ENCODE data around the gene RBM26. TPM values are rescaled to one million over a fixed set of nuclear protein-coding genes. Genes with fewer than 3 reads are reported as not detected.

RBM26 gene
- total and polyA plus RNA-seq, 7 experiments from 2014 or later: 15.7 to 136 (median 77.5) TPM

- intact Hi-C loops (cut with micrococcal nuclease): loop anchor here in 1 of 2 donors (10.0 kb wide), 1 partner anchor 1263 kb away; no protein-coding TSS in a partner anchor
- H3K27me3 Mint-ChIP-seq: no peaks in the 10 kb centered on the region
- peak overlapping the region in 2 of 10 donors; percentile 20 to 41 for H3K4me3 Mint-ChIP-seq
- ChIA-PET CTCF (interaction anchor here (0.9 to 1.7 kb wide), 2 partner anchors 17 to 142 kb away, joined by 4 to 5 read pairs; no protein-coding TSS in a partner anchor), POLR2A (interaction anchor here (1.4 kb wide), 1 partner anchor 8 kb away, joined by 3 read pairs; the partner anchor contains the start of gene RBM26)
- peaks cover 0 to 20% (median 6%) of the 10 kb centered on the region in 11 donors for H3K9me3 Mint-ChIP-seq
- H3K4me3 ChIP-seq (ENCODE audit: low read length): no peak overlapping the region
- H3K27me3 ChIP-seq (ENCODE audit: control insufficient read depth in 2 of 2, insufficient read depth in 2 of 2, low read length in 2 of 2): no peaks in the 10 kb centered on the region
- ATAC-seq (no peak), DNase-seq (no peak)
- peaks cover 39 to 73% (median 66%) of the 10 kb centered on the region in 7 donors for H3K4me1 Mint-ChIP-seq
- H3K27ac ChIP-seq (ENCODE audit: low read depth, low read length): peak overlapping the region; percentile 5
- H3K36me3 Mint-ChIP-seq: peaks cover 4 to 57% (median 24%) of the 10 kb centered on the region in 5 donors
- H3K4me1 ChIP-seq (ENCODE audit: control insufficient read depth in 2 of 2, insufficient read depth in 2 of 2, low read length in 2 of 2): peaks cover 37 to 50% of the 10 kb centered on the region in 2 donors
- peak overlapping the region in 6 of 9 donors; percentile 3 to 70 (median 46) for H3K27ac Mint-ChIP-seq
- H3K36me3 ChIP-seq (ENCODE audit: control insufficient read depth in 2 of 3, insufficient read depth in 3 of 3, low read length in 3 of 3): peaks cover 0 to 5% (median 0%) of the 10 kb centered on the region in 3 experiments
- no peaks in the 10 kb centered on the region for H3K9me3 ChIP-seq (ENCODE audit: control insufficient read depth in 2 of 3, low read length in 3 of 3)
Measured at GRCh38 chr13:79398127-79398526, 7.9 kb downstream of the RBM26 start.

- Histone ChIP-seq H3K4me3 (ENCODE audit: low read length) (no peak overlapping the region), H3K4me1 (ENCODE audit: control insufficient read depth in 2 of 2, insufficient read depth in 2 of 2, low read length in 2 of 2) (peaks cover 24 to 48% of the 10 kb centered on the region in 2 donors), H3K9me3 (ENCODE audit: control insufficient read depth in 2 of 3, low read length in 3 of 3) (no peaks in the 10 kb centered on the region), H3K27me3 (ENCODE audit: control insufficient read depth in 2 of 2, insufficient read depth in 2 of 2, low read length in 2 of 2) (no peaks in the 10 kb centered on the region), H3K27ac (ENCODE audit: low read depth, low read length) (no peak overlapping the region), H3K36me3 (ENCODE audit: control insufficient read depth in 2 of 3, insufficient read depth in 3 of 3, low read length in 3 of 3) (peaks cover 0 to 5% (median 0%) of the 10 kb centered on the region in 3 experiments)
- peaks cover 4 to 47% (median 24%) of the 10 kb centered on the region in 5 donors for H3K36me3 Mint-ChIP-seq
- DNase-seq: no peak
- H3K27ac Mint-ChIP-seq: peak overlapping the region in 8 of 9 donors; percentile 15 to 97 (median 80)
- POLR2A ChIA-PET: interaction anchor here (0.7 to 5.0 kb wide), 2 partner anchors 10 to 18 kb away, joined by 3 to 82 read pairs; partner anchors contain the start of gene RBM26
- ATAC-seq: no peak
- peak overlapping the region in 5 of 10 donors; percentile 3 to 42 (median 22) for H3K4me3 Mint-ChIP-seq
- intact Hi-C loops (cut with micrococcal nuclease): loop anchor here in 1 of 2 donors (10.0 kb wide), 1 partner anchor 1261 kb away; no protein-coding TSS in a partner anchor
- CTCF ChIA-PET: no interaction called here
- peaks cover 39 to 78% (median 61%) of the 10 kb centered on the region in 7 donors for H3K4me1 Mint-ChIP-seq
- H3K9me3 Mint-ChIP-seq: peaks cover 0 to 20% (median 6%) of the 10 kb centered on the region in 11 donors
- H3K27me3 Mint-ChIP-seq: no peaks in the 10 kb centered on the region
Measured at GRCh38 chr13:79395881-79396280, 10.2 kb downstream of the RBM26 start.

GRCh38 chr13:79393564-79394249, 12.3 kb downstream of the RBM26 start:
- H3K27me3 ChIP-seq (ENCODE audit: control insufficient read depth in 2 of 2, insufficient read depth in 2 of 2, low read length in 2 of 2): no peaks in the 10 kb centered on the region
- peak overlapping the region; percentile 67 to 97 (median 91) for H3K27ac Mint-ChIP-seq

GRCh38 chr13:79392882-79393563, 13.0 kb downstream of the RBM26 start:
- Histone ChIP-seq H3K27me3 (ENCODE audit: control insufficient read depth in 2 of 2, insufficient read depth in 2 of 2, low read length in 2 of 2) (no peaks in the 10 kb centered on the region), H3K4me1 (ENCODE audit: control insufficient read depth in 2 of 2, insufficient read depth in 2 of 2, low read length in 2 of 2) (peaks cover 24 to 43% of the 10 kb centered on the region in 2 donors), H3K27ac (ENCODE audit: low read depth, low read length) (peak overlapping the region; percentile 70), H3K4me3 (ENCODE audit: low read length) (peak overlapping the region; percentile 60), H3K9me3 (ENCODE audit: control insufficient read depth in 2 of 3, low read length in 3 of 3) (no peaks in the 10 kb centered on the region), H3K36me3 (ENCODE audit: control insufficient read depth in 2 of 3, insufficient read depth in 3 of 3, low read length in 3 of 3) (peaks cover 0 to 5% (median 0%) of the 10 kb centered on the region in 3 experiments)
- H3K4me3 Mint-ChIP-seq: peak overlapping the region; percentile 74 to 86 (median 84)
- H3K36me3 Mint-ChIP-seq: peaks cover 4 to 31% (median 21%) of the 10 kb centered on the region in 5 donors
- intact Hi-C loops (cut with micrococcal nuclease): loop anchor here (1.0 to 10.0 kb wide), 9 partner anchors 11 to 1258 kb away; partner anchors contain the start of genes RBM26 (in 2 of the 2), OBI1 (in 1 of the 2) and POU4F1 (in 1 of the 2)
- CTCF ChIA-PET: interaction anchor here (0.6 to 4.5 kb wide), 7 partner anchors 9 to 107 kb away, joined by 3 to 34 read pairs (median 3); partner anchors contain the start of gene RBM26
- peaks cover 0 to 20% (median 6%) of the 10 kb centered on the region in 11 donors for H3K9me3 Mint-ChIP-seq
- ATAC-seq: peak; percentile 68
- peak overlapping the region; percentile 67 to 97 (median 91) for H3K27ac Mint-ChIP-seq
- peaks cover 44 to 83% (median 70%) of the 10 kb centered on the region in 7 donors for H3K4me1 Mint-ChIP-seq
- POLR2A ChIA-PET: interaction anchor here (1.0 to 5.0 kb wide), 4 partner anchors 9 to 21 kb away, joined by 6 to 82 read pairs (median 16); partner anchors contain the start of gene RBM26
- peak in 8 of 9 donors; percentile 32 to 53 (median 45) for DNase-seq
- no peaks in the 10 kb centered on the region for H3K27me3 Mint-ChIP-seq

More at GRCh38 chr13:79393564-79394249, 12.3 kb downstream of the RBM26 start:
- Histone ChIP-seq H3K4me1 (ENCODE audit: control insufficient read depth in 2 of 2, insufficient read depth in 2 of 2, low read length in 2 of 2) (peaks cover 24 to 47% of the 10 kb centered on the region in 2 donors), H3K36me3 (ENCODE audit: control insufficient read depth in 2 of 3, insufficient read depth in 3 of 3, low read length in 3 of 3) (peaks cover 0 to 5% (median 0%) of the 10 kb centered on the region in 3 experiments), H3K9me3 (ENCODE audit: control insufficient read depth in 2 of 3, low read length in 3 of 3) (no peaks in the 10 kb centered on the region), H3K27ac (ENCODE audit: low read depth, low read length) (peak overlapping the region; percentile 70), H3K4me3 (ENCODE audit: low read length) (peak overlapping the region; percentile 60)
- ATAC-seq (peak; percentile 86), DNase-seq (peak in 7 of 9 donors; percentile 61 to 77 (median 68))
- POLR2A ChIA-PET: interaction anchor here (1.0 to 5.0 kb wide), 4 partner anchors 9 to 21 kb away, joined by 6 to 82 read pairs (median 16); partner anchors contain the start of gene RBM26
- CTCF ChIA-PET: interaction anchor here (0.6 to 4.5 kb wide), 10 partner anchors 8 to 30 kb away, joined by 3 to 34 read pairs (median 3); partner anchors contain the start of gene RBM26
- peaks cover 0 to 20% (median 6%) of the 10 kb centered on the region in 11 donors for H3K9me3 Mint-ChIP-seq
- H3K4me3 Mint-ChIP-seq: peak overlapping the region; percentile 74 to 86 (median 84)
- peaks cover 41 to 76% (median 70%) of the 10 kb centered on the region in 7 donors for H3K4me1 Mint-ChIP-seq
- H3K36me3 Mint-ChIP-seq: peaks cover 4 to 36% (median 21%) of the 10 kb centered on the region in 5 donors
- intact Hi-C loops (cut with micrococcal nuclease): loop anchor here (1.0 to 10.0 kb wide), 9 partner anchors 11 to 1259 kb away; partner anchors contain the start of genes RBM26 (in 2 of the 2), OBI1 (in 1 of the 2) and POU4F1 (in 1 of the 2)
- H3K27me3 Mint-ChIP-seq: no peaks in the 10 kb centered on the region

GRCh38 chr13:79389026-79389425, 17.0 kb downstream of the RBM26 start:
- H3K4me3 Mint-ChIP-seq: peak overlapping the region in 3 of 10 donors; percentile 30 to 61 (median 37)
- H3K27ac Mint-ChIP-seq: peak overlapping the region in 1 of 9 donors; percentile 49
- no peaks in the 10 kb centered on the region for H3K9me3 ChIP-seq (ENCODE audit: control insufficient read depth in 2 of 3, low read length in 3 of 3)
- no peak for ATAC-seq
- peaks cover 0 to 7% (median 2%) of the 10 kb centered on the region in 5 donors for H3K36me3 Mint-ChIP-seq
- DNase-seq: no peak
- POLR2A ChIA-PET: no interaction called here
- no peaks in the 10 kb centered on the region for H3K9me3 Mint-ChIP-seq
- no peak overlapping the region for H3K4me3 ChIP-seq (ENCODE audit: low read length)
- no peak overlapping the region for H3K27ac ChIP-seq (ENCODE audit: low read depth, low read length)
- no peaks in the 10 kb centered on the region for H3K36me3 ChIP-seq (ENCODE audit: control insufficient read depth in 2 of 3, insufficient read depth in 3 of 3, low read length in 3 of 3)
- no peaks in the 10 kb centered on the region for H3K27me3 Mint-ChIP-seq
- no peaks in the 10 kb centered on the region for H3K27me3 ChIP-seq (ENCODE audit: control insufficient read depth in 2 of 2, insufficient read depth in 2 of 2, low read length in 2 of 2)
- H3K4me1 Mint-ChIP-seq: peaks cover 48 to 88% (median 79%) of the 10 kb centered on the region in 7 donors
- intact Hi-C loops (cut with micrococcal nuclease): no loop called here
- peaks cover 23 to 36% of the 10 kb centered on the region in 2 donors for H3K4me1 ChIP-seq (ENCODE audit: control insufficient read depth in 2 of 2, insufficient read depth in 2 of 2, low read length in 2 of 2)
- CTCF ChIA-PET: interaction anchor here (0.7 kb wide), 1 partner anchor 68 kb away, joined by 4 read pairs; no protein-coding TSS in a partner anchor
